ENCODE measurements around the gene SPATA33. TPM values are rescaled to one million over a fixed set of nuclear protein-coding genes. Genes with fewer than 3 reads are reported as not detected.

SPATA33 gene
- total RNA-seq, 1 experiment from 2014 or later, result 17.4 TPM

DNA sequence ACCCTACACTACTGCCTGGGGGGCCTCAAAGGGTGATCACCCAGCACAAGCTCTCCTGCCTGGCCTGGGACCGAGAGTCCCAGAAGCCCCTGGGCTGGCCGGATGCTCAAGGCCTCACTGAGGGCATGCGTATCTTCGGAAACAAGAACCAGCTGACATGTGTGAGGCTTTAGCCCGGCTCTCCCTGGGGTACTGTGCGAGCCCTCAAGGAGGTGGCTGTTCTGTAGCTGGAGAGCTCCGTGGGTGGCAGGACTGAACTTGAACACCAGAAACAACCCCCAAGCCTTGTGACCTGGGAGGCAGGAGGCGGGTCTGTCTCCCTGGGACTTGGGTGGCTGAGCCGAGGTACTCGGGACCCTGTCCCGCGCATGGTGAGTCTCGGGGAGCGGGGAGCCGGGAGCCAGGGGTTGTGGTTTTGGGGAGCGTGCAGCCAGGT is 37.2 kb upstream of the SPATA33 start:
- H3K4me3 Mint-ChIP-seq, result no peak overlapping the region
- no peak overlapping the region for H3T11ph ChIP-seq (ENCODE audit: low read length)
- no peak for DNase-seq
- H2BK120ac ChIP-seq (ENCODE audit: low read depth, low read length, poor library complexity, severe bottlenecking), result no peak overlapping the region
- peaks cover 0 to 2% of the 10 kb centered on the region in 2 experiments; a peak in 2 of 5 replicates for H3K9me3 Mint-ChIP-seq
- H3K4me1 ChIP-seq (ENCODE audit: insufficient read depth, low read length), result no peaks in the 10 kb centered on the region; the same call in 1 of the 2 replicates
- H4K8ac ChIP-seq (replicated peaks; ENCODE audit: insufficient read length, low read depth, low read length), result no peak overlapping the region
- no peaks in the 10 kb centered on the region for H3K23me2 ChIP-seq (ENCODE audit: insufficient read length, low read depth, low read length, poor library complexity, severe bottlenecking)
- no peak overlapping the region for H3K9ac ChIP-seq (ENCODE audit: extremely low read depth, insufficient read length, low read length)
- H2BK15ac ChIP-seq (ENCODE audit: low read depth, low read length), result no peak overlapping the region
- H3K79me2 ChIP-seq (ENCODE audit: insufficient read depth, low read length), result no peaks in the 10 kb centered on the region
- H3K18ac ChIP-seq (ENCODE audit: insufficient read length, low read depth, low read length), result no peak overlapping the region
- H3K36me3 Mint-ChIP-seq (ENCODE audit: insufficient read depth in 1 of 3, low read depth in 3 of 3), result peaks cover 0 to 3% (median 3%) of the 10 kb centered on the region in 3 experiments; a peak in 3 of 7 replicates
- WGBS (ENCODE audit: extremely low coverage, insufficient read length, low lambda C conversion rate), result no CpG with 5 or more reads among the region's 16 CpGs
- H3K56ac ChIP-seq (ENCODE audit: insufficient read length, low read depth, low read length), result no peak overlapping the region
- no peak overlapping the region for H3K27ac ChIP-seq (ENCODE audit: insufficient read length, low read depth, low read length)
- H2BK20ac ChIP-seq (ENCODE audit: low read depth, low read length, poor library complexity, severe bottlenecking), result no peak overlapping the region
- TF ChIP-seq, protein P1, sequence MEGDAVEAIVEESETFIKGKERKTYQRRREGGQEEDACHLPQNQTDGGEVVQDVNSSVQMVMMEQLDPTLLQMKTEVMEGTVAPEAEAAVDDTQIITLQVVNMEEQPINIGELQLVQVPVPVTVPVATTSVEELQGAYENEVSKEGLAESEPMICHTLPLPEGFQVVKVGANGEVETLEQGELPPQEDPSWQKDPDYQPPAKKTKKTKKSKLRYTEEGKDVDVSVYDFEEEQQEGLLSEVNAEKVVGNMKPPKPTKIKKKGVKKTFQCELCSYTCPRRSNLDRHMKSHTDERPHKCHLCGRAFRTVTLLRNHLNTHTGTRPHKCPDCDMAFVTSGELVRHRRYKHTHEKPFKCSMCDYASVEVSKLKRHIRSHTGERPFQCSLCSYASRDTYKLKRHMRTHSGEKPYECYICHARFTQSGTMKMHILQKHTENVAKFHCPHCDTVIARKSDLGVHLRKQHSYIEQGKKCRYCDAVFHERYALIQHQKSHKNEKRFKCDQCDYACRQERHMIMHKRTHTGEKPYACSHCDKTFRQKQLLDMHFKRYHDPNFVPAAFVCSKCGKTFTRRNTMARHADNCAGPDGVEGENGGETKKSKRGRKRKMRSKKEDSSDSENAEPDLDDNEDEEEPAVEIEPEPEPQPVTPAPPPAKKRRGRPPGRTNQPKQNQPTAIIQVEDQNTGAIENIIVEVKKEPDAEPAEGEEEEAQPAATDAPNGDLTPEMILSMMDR (conservative IDR thresholded peaks at IDR 0.05), result no peak
- H3K14ac ChIP-seq (ENCODE audit: insufficient read depth, low read length), result no peak overlapping the region
- H3K9me3 ChIP-seq (ENCODE audit: control insufficient read depth, low read depth, low read length), result no peaks in the 10 kb centered on the region
- H4K91ac ChIP-seq (ENCODE audit: insufficient read length, low read depth, low read length), result no peak overlapping the region
- H3K4me2 ChIP-seq (ENCODE audit: insufficient read depth, insufficient read length, low read length), result no peak overlapping the region
- H2AK5ac ChIP-seq (ENCODE audit: insufficient read length, low read length), result no peak overlapping the region
- no peak overlapping the region for H3K23ac ChIP-seq (ENCODE audit: insufficient read length, low read depth, low read length)
- H3K4ac ChIP-seq (ENCODE audit: low read depth, low read length), result no peak overlapping the region
- no peak overlapping the region for H2AFZ ChIP-seq (ENCODE audit: low read length)
- H3K27me3 Mint-ChIP-seq (ENCODE audit: low read depth), result peaks cover 32% of the 10 kb centered on the region
- H3K27me3 ChIP-seq (ENCODE audit: insufficient read depth, low read length), result peaks cover 2% of the 10 kb centered on the region; the same call in 1 of the 2 replicates
- H3K4me1 Mint-ChIP-seq, result peaks cover 9 to 52% of the 10 kb centered on the region in 2 experiments
- no peak overlapping the region for H2BK12ac ChIP-seq (ENCODE audit: insufficient read length, low read depth, low read length)
- H3K79me1 ChIP-seq (ENCODE audit: insufficient read depth, low read depth, low read length, poor library complexity, severe bottlenecking), result no peaks in the 10 kb centered on the region
- H3K27ac Mint-ChIP-seq, result no peak overlapping the region
- no peaks in the 10 kb centered on the region for H4K20me1 ChIP-seq (ENCODE audit: control insufficient read depth, insufficient read depth, insufficient read length)
- H2BK5ac ChIP-seq (ENCODE audit: insufficient read length, low read length), result no peak overlapping the region
- H4K5ac ChIP-seq (ENCODE audit: insufficient read length, low read depth, low read length), result no peak overlapping the region
